GM18907 (cell line): ENCODE measurements around the gene COMMD1.
"Not testable (repeated sequence)": the region's sequence is repeated elsewhere in the genome, so short reads cannot be mapped to it uniquely, and the experiment has no call there.

Experiments
- ATAC-seq: cut with Tn5 transposase; IDR thresholded peaks from one replicate; pipeline ENCODE4 v1.9.1; 2021; ENCODE audit warnings: mild to moderate bottlenecking, moderate library complexity; ENCODE audit not compliant: unreplicated experiment

Gene COMMD1

DNA sequence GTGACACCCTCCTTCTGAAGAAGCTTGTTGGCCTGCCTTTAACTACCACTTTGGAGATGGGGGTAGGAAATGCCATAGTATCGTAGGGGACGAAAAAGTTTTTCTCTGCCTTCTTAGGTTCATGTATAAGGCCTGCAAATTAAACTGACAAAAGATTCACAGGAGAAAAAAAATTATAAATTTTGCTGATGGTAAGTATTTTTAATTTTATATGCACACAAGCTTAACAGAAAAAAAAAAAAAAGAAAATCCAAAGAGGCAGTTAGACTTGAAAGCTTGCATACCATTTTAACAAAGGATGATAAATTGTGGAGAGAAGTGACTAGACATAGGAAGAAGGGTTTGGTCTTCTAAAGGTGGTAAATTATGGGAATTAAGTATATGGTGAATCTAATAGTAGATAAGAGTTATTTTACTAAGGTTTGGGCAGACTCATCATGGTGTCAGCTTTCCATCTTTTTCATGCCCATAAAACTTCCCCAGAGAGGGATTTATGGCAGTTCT is 227.9 kb downstream of the COMMD1 start:
- no peak for ATAC-seq

DNA sequence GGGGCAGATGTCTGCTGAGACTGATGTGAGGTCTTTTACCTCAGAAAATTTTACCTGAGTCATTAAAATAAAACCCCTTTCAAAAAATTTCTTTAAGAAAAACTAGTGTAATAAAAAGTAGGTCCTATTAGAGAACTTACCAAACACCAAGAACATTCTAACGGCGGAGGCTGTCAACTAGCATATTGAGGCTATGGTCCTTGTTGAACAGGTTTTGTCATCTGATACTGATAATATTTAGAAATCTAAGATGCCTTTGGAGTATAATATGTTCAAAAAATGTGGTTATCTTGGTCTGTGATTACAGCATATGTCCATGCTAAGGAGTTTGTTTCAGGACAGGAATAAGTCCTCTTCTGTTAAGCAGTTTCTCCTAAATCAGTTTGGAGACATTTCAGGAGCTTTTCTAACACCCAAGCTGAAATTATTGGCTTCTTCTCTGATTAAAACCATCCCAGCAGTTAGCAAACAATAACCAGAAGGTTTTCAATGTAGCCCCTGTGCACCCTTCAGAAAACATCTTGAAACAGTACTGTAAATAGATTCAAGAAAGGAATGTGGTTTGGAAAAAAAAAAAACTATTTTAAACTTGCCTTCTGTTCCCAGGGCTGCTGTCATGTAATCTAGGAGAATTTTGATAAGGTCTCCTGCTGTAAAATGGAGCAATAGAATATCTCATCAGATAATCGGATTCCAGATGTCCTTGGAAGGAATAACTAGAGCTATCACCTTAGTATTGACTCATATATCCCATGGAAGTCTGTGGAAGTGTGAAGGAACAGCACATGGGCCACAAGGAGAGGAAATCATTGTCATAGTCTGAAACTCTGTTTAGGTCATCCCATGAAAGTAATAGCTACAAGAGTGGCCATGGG is 231.7 kb downstream of the COMMD1 start:
- no peak for ATAC-seq

DNA sequence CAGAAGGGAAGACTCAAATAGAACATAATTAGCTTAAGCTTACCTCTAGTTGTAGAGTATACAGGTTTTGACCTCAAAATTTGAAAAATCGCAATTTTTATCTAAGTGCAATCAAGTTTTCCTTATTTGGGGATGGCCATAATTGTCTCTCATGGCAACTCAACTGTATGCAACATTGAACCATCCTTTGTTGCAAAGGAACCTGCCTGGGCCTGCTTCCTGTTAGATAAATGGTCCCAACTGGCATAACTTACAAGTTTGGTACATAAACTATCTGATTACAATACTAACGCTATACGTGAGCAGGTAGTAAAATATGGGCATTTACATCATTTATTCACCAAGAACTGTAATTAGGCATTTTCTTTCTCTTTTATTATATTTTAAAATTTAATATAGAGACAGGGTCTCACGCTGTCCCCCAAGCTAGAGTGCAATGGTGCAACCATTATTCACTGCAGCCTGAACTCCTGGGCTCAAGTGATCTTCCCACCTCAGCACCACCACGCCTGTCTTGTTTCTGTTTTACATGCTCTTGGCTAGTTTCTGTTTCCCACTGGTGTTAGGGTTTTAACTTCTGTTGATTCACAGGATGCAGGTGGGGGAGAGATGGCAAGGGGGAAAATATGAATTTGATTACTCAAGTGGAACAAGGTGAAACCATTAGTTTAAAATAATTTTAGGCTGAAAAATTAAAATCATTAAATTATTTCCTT is 235.1 kb downstream of the COMMD1 start:
- peak; percentile 61 for ATAC-seq

DNA sequence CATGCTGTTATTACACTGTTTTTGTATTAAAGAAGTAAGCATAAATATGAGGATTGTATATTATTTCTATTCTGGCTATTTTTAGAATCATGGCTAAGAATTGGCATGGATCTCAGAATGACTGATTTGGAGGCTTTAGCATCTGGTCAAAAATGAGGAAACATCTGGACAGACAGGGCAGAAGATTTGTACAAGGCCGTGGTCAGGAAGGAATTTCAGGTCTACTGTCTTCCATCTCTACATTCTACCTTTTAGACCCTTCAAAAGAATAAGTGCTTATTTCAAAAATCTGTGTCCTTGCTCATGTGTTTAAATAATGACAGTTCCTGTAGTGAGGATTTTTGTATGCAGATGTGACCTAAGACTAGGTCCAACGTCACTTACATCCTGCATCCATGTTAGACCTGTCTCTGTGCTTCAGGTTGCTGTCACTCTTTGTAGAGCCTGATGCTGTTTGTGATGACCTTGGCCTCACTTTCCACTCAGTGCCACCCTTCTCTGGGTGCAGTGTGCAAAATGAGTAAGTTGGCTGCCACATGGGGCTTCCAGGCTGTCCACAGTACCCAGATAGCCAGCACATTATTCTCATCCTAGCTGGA is 235.8 kb downstream of the COMMD1 start:
- peak; percentile 25 for ATAC-seq

DNA sequence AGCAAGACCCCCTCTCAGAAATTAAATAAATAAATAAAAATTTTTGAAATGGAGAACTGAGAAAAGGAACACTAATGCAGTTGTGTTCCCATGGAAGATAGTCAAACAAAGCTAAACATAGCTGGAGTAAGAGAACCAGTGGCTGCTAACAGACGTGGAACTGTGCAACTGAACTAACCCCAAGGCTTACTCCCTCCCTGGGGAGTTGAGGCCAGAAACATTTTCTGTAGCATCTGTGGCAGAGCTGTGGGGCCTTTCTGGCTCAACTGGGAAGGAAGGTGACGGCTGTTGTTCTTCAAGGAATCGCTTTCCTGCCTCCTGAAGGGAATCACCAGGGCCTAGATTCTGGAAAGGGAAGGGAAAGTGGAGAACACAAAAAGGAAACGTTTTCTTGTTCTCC is 236.6 kb downstream of the COMMD1 start:
- ATAC-seq, result peak; percentile 47

DNA sequence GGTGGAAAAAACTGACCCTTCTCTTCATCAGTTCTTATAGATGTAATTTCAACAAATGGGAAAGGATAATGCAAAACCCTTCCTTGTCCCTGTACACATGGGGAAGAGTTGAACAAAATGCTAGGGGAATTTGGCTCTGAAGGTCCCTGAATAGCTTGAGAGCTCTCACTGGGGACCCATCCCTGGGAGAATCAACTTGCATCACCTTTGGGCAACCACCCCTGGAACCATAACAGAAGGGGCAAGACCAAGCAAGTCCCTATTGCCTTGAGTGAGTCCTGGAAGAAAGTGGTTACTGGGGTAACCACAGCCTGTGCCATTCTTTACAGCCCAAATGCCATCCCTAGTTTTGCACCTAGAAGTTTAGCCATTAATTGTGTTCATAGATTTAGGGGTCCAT is 238.2 kb downstream of the COMMD1 start:
- ATAC-seq, result no peak

DNA sequence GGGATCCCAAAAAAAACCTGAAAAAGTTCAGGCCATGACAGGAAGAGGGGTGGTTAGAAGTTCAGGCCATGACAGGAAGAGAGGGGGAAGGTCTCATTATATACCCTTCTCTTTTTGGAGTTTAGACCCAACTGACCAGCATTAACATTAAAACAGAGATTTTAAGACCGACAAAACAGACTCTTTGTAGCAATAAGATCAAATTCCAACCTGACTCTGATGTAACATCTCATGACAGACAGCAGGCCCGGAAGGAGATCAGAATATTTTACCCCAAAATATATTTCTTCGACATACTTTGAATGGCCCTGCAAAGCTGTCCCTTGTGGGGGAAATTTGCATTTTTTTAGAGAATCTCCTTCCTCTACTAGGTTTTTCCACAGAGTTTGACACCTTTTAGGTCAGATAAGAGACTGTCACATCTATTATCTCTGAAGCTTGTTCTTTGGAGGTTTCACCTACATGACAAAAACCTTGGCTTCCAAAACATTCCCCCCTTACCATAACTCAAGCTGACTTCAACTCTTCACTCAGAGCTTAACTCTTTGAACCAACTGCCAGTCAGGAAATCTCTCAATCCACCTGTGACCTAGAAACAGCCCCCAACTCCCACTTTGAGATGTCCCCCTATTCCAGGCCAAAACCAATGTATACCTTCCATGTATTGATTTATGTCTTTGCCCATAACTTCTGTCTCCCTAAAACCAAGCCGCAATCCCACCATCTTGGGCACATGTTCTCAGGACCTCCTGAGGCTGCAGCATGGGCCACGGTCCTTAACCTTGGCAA is 239.4 kb downstream of the COMMD1 start:
- no peak for ATAC-seq

DNA sequence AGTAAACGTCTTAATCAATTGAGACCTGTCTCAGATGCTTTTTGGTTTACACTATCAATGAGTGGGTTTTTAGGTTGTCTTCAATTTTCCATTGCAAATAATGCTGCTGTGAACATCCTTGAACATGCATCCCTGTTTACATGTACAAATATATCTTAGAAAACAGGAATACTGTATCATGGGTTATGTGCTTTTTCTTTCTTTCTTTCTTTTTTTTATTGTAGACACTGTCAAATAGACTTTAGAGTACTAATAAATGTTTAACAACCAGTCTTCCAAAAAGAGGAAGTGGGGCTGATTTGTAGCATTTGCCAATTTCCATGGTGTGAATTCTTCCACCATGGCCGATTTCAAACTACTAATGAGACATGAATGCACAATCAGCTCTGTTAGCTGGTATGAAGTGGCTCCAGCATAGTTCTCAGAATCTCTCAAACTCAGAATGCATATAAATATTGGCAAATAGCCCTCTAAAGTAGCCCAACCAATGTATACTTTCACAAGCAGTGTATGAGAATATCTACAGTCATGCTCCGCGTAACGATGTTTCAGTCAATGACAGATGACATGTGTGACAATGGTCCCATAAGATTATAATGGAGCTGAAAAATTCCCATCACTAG is 240.1 kb downstream of the COMMD1 start:
- ATAC-seq, result peak; percentile 42

DNA sequence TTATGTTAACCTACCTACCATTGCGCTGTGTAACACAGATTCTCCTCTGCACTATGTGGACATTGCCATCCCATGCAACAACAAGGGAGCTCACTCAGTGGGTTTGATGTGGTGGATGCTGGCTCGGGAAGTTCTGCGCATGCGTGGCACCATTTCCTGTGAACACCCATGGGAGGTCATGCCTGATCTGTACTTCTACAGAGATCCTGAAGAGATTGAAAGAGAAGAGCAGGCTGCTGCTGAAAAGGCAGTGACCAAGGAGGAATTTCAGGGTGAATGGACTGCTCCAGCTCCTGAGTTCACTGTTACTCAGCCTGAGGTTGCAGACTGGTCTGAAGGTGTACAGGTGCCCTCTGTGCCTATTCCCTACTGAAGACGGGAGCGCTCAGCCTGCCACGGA is 241.3 kb downstream of the COMMD1 start:
- not testable (repeated sequence) for ATAC-seq

DNA sequence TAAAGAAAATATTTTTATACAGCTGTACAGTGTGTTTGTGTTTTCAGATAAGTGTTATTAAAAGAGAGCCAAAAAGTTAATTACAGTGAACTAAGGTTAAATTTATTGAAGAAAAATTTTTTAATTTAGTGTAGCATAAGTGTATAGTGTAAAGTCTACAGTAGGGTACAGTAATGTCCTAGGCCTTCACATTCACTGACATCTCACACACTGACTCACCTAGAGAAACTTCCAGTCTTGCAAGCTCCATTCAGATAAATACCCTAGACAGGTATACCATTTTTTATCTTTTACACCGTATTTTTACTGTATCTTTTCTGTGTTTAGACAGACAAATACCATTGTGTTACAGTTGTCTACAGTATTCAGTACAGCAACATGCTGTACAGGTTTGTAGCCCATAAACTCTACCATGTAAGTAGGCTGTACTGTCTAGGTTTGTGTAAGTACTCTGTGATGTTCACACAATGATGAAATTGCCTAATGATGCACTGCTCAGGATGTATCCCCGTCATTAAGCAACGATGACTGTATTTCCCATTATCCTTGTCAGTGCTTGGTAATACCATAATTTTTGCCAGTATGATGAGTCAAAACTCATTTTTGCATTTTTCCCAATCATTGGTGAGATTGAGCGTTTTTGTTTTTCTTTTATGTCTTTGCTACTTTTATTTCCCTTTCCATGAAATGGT is 242.3 kb downstream of the COMMD1 start:
- ATAC-seq, result no peak

DNA sequence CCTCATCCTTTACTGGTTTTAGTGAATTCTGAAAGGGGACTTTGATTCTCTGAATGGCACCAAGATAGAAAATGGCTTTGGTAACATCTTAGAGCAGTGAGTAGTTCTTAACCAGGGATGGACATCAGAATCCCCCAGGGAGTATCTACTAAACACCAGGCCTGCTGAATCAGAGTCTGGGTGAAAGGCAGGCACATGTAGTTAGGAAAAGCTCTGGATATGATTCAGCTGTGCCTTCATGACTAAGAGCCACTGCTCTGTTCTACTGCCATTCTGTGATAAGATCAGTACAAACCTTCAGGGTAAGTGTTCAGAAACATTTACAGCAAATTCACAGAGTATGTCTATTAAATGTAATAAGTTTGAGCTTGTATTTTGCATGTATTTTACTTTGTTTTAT is 244.2 kb downstream of the COMMD1 start:
- peak; percentile 34 for ATAC-seq

DNA sequence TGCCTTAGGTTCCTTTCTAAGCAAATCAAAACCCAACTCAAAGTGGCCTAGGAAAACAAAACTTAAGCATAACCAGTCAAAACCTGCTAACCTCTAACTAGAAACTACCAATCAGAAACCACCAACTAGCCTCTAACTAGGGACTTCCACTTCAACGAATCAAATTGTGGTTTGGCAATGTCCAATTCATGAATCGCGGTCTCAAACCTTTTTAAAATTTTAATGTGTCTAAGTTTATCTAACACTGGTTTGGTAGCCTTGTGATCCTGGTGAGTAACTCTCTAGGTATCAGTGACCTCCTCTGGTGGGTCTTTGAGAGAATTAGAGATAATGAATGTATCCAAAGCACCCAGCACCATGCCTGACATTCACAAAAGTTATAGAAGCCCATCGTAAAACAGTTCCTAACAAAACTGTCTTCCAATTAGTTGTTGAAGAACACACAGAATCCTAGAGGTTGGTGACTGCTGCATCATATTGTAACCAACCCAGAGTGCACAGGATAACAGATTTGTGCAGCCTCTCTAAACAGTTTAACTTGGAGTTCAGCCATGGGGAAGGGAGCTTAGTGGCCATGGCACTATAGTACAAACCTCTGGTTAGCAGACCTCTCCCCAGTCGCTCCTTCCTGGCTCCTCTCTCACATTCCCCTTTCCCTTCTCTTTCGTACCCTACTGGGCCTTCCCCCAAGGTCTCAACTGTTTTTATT is 245.3 kb downstream of the COMMD1 start:
- no peak for ATAC-seq

DNA sequence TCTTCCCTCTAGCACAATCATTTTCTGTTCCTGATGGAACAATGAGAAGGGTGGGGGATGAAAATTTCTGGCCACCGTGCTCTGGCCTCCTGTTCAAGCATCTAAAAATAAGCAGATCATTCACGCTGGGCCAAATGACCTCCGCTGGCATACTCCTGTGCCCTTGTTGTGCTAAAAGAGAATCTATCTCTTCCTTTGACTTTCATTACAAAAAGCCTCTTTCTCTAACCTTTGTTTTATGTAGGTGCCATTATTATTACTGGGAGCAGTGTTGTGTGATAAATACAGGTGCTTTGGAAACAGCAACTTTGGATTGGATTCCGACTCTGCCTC is 245.8 kb downstream of the COMMD1 start:
- no peak for ATAC-seq

DNA sequence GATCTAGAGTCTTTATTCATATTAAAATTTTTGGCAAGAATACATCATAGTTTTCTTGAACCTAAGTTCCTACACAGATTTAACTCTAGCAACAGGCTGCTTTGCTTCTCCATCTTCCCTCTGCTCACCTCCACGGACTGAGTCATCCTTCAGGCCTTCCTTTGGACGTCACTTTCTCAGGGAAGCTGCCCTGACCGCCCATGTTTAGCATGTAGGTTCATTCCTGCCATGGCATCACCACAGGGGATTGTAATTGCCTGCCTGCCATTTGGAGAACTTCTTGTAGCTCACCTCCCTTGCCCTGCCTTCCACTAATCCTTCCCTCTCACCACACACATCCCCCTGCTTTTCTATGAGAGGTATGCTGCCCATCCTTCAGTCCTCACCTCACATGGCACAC is 246.5 kb downstream of the COMMD1 start:
- ATAC-seq, result no peak

DNA sequence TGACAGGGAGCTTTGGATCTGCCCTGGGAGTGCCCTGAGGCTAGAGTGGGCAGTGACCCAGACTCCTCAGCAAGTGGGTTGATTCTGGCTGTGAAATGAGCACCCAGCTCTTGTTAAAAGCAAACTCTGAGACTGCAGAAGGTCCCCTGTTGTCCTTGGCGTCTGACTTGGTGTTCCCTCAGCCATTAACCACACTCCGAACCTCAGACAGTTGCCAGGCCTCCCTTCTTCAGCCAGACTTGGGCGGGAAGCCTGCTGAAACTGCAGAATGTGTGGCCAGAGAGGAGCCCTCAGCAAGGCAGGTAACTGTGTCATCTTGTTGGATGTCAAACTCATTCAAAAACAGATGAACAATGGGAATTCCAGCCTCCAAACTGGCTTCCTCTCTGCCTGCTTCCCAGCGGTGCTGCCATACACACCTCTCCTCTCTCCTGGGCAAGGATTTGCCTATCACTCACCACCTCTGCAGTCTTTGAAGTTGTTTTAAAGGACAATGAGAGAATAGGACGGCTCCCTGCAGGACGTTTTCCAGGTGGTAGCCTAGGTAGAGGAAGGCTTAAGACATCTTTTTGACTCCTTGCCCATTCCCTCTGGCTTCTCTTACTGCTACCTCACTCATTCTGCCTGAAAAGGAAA is 251.5 kb downstream of the COMMD1 start:
- no peak for ATAC-seq

DNA sequence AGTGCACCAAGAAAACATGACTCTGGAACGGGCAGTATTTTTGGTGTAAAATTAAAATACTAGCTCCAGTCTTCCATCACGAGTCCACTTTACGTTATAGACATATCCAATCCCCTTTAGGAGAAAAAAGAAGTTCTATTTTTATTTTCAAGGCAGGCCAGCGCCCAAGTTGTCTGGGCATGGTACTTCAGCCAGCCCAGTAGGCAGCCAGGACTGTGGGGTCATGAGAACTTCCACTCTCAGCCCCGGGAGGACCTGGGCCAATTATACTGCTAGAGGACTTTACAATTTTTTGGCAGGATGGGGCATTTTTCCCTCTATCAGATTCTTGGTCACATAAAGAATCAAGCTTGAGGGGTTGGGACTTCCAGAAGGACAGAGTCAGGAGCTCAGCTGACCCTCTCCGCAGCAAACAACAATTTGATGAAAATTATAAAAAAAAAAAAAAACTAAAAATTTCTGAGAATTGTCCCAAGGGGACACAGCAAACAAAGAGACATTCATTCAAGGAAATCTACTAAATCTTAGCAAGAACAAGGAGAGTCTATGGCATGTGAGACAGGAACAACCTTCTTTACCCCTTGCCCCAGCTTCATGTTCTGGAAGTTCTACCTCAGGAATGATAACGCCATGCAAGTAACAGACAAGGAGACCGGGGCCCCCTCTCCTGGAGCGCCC is 253.1 kb downstream of the COMMD1 start:
- no peak for ATAC-seq

DNA sequence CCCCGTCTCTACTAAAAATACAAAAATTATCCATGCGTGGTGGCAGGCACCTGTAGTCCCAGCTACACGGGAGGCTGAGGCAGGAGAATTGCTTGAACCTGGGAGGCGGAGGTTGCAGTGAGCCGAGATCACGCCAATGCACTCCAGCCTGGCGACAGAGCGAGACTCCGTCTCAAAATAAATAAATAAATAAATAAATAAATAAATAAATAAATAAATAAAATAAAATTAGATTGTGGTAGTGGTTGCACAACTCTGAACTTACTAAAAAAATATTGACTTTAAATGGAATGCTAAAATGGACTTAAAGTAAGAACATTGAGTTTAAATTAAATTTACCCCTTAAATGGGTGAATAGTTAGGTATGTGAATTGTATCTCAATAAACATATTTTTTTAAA is 255.2 kb downstream of the COMMD1 start:
- ATAC-seq, result not testable (repeated sequence)

DNA sequence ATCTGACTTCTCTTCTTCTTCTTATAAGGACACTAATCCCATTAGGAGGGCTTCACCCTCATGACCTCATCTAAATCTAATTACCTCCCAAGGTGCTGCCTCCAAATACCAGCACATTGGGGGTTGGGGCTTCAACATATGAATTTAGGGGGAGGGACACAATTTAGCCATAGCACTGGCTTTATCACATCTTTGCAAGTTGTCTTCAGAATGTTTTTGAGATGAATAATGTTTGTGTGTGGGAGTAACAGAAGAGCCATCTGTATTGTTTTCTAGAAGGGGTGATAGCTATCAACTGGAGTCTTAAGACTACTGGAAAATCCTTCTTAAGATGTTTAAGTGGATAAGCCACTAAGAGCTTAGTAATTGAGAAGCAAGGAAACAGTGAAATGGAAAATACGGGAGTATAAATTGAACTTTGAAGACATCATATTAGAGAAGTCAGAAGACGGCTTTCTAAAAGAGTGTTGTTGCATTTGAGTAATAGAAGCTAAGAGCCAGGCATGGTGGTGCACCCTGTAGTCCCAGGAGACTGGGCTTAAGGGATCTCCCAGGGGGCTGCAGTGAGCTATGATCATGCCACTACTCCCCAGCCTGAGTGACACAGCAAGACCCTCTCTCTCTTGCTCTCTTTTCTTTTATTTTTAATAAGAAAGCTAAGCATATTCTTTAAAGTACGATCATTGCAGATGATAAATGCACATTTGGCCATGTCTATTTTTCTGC is 257.8 kb downstream of the COMMD1 start:
- ATAC-seq, result no peak
